Endodermal cell (in vitro differentiated cells): ENCODE measurements around the gene PAQR8. TPM values are rescaled to one million over a fixed set of nuclear protein-coding genes. Genes with fewer than 3 reads are reported as not detected.

Source experiments
- DNase-seq: peaks from one replicate; pipeline ENCODE4 v3.0.0-alpha.2; 2017
- H3K27ac ChIP-seq: 2 replicates; pipeline ENCODE4 v1.5.1; 2013; ENCODE audit warnings: mild to moderate bottlenecking, low read depth, low read length, moderate library complexity
- H3K27me3 ChIP-seq: 2 replicates; pipeline ENCODE4 v1.6.1; 2013; ENCODE audit warnings: mild to moderate bottlenecking, low read length, moderate library complexity; ENCODE audit not compliant: insufficient read depth, control insufficient read depth, poor library complexity, severe bottlenecking
- H3K36me3 ChIP-seq: 2 replicates; pipeline ENCODE4 v1.7.0; 2013; ENCODE audit warnings: mild to moderate bottlenecking, low read length, moderate library complexity; ENCODE audit not compliant: control insufficient read depth, insufficient read depth
- H3K4me1 ChIP-seq: one replicate; pipeline ENCODE4 v1.7.0; 2013; ENCODE audit warnings: low read length; ENCODE audit not compliant: control insufficient read depth, insufficient read depth
- H3K4me3 ChIP-seq: 2 replicates; pipeline ENCODE4 v1.5.1; 2013; ENCODE audit warnings: mild to moderate bottlenecking, low read length, moderate library complexity
- H3K9ac ChIP-seq: 2 replicates; pipeline ENCODE4 v1.6.1; 2013; ENCODE audit warnings: mild to moderate bottlenecking, low read length, moderate library complexity; ENCODE audit not compliant: poor library complexity, severe bottlenecking; ENCODE audit errors: extremely low read depth
- H3K9me3 ChIP-seq: 2 replicates; pipeline ENCODE4 v1.6.1; 2013; ENCODE audit warnings: mild to moderate bottlenecking, low read length, moderate library complexity; ENCODE audit not compliant: control insufficient read depth
- H3K27ac Mint-ChIP-seq: 2 replicates; pipeline ENCODE4 v1.8.0; 2020; ENCODE audit warnings: mixed read lengths
- H3K27me3 Mint-ChIP-seq: 2 replicates; pipeline ENCODE4 v1.8.0; 2021; ENCODE audit warnings: mild to moderate bottlenecking, mixed read lengths; ENCODE audit not compliant: insufficient read depth
- H3K36me3 Mint-ChIP-seq: 2 replicates; pipeline ENCODE4 v1.8.0; 2020; ENCODE audit warnings: low read depth, mixed read lengths
- H3K4me1 Mint-ChIP-seq: 2 replicates; pipeline ENCODE4 v1.8.0; 2020; ENCODE audit warnings: mixed read lengths
- H3K4me3 Mint-ChIP-seq: 2 replicates; pipeline ENCODE4 v1.8.0; 2020; ENCODE audit warnings: mild to moderate bottlenecking, moderate library complexity, mixed read lengths
- H3K9me3 Mint-ChIP-seq: 2 replicates; pipeline ENCODE4 v1.8.0; 2020; ENCODE audit warnings: mild to moderate bottlenecking, mixed read lengths
- WGBS, 2 experiments: methylation state at CpG; one replicate each; pipeline versions ENCODE4 v1.1.5 to v1.1.7; 2013; ENCODE audit warnings: missing lambda C conversion rate in 2 of 2, mixed read lengths in 1 of 2; ENCODE audit not compliant: insufficient coverage in 1 of 2, insufficient read length in 1 of 2; 5-methylcytosine and 5-hydroxymethylcytosine counted together
- total RNA-seq, 2 donors: library from RNA; stranded (reverse); fragmentation: NEBNext Ultra II Directional in 1 of 2; extraction: Animal tissue kit (Norgen Biotek cat#: 25700) in 1 of 2; gene quantifications; 2 replicates in 1 of 2; 3 replicates in 1 of 2; pipeline ENCODE4 v1.2.1, GENCODE V29; 2021
- TF ChIP-seq, protein P1 (sequence below): fragments of 200-600 bp; sonication (generic); conservative IDR thresholded peaks from 2 replicates; pipeline ENCODE4 v1.5.0; 2021; ENCODE audit warnings: antibody characterized with exemption, mild to moderate bottlenecking

Gene PAQR8
- total RNA-seq, 2 donors from 2014 or later, result 5.9 to 6.7 TPM

DNA sequence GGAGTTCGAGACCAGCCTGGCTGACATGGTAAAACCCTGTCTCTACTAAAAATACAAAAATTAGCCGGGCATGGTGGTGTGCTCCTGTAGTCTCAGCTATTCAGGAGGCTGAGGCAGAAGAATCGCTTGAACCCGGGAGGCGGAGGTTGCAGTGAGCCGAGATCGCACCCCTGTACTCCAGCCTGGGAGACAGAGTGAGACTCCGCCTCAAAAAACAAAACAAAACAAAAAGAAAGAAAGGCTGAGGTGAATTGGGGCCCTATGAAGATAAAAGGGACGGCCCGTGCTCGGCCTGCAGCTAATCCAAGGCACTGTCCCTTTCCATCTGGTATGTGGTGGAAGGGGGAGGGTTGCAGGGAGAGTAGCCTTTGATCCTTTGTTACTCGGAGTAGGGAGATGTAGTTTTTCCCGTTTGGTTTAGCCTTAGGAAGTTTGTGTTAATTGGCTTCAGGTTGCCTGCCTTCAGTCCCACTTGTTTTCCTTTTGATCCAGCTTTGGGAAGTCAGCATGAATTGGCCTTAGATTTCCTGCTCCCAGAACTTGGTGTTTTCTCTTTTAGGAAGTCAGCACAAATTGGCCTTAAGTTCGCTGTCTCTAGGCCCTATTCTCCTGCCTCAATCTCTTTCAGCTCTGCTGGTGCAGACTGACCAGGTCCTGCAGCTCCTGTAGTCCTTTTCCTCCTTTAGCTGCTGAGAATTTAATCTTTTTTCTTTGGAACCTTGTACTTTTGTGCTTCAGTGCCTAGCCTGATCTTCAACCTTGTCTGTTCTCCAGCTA lies 36.1 kb upstream of the PAQR8 start:
- Mint-ChIP-seq H3K27ac (peak overlapping the region; percentile 93), H3K36me3 (no peaks in the 10 kb centered on the region), H3K4me3 (peak overlapping the region; percentile 28), H3K9me3 (peaks cover 6% of the 10 kb centered on the region), H3K4me1 (peaks cover 32% of the 10 kb centered on the region), H3K27me3 (no peaks in the 10 kb centered on the region)
- Histone ChIP-seq H3K36me3 (no peaks in the 10 kb centered on the region), H3K4me3 (no peak overlapping the region), H3K27ac (peak overlapping the region; percentile 15), H3K9ac (no peak overlapping the region), H3K4me1 (no peaks in the 10 kb centered on the region), H3K27me3 (no peaks in the 10 kb centered on the region), H3K9me3 (peaks cover 8% of the 10 kb centered on the region)
- WGBS, 2 experiments, result 41 to 59% methylated on average over 3 to 14 of the region's 14 CpGs
- TF ChIP-seq, protein P1, sequence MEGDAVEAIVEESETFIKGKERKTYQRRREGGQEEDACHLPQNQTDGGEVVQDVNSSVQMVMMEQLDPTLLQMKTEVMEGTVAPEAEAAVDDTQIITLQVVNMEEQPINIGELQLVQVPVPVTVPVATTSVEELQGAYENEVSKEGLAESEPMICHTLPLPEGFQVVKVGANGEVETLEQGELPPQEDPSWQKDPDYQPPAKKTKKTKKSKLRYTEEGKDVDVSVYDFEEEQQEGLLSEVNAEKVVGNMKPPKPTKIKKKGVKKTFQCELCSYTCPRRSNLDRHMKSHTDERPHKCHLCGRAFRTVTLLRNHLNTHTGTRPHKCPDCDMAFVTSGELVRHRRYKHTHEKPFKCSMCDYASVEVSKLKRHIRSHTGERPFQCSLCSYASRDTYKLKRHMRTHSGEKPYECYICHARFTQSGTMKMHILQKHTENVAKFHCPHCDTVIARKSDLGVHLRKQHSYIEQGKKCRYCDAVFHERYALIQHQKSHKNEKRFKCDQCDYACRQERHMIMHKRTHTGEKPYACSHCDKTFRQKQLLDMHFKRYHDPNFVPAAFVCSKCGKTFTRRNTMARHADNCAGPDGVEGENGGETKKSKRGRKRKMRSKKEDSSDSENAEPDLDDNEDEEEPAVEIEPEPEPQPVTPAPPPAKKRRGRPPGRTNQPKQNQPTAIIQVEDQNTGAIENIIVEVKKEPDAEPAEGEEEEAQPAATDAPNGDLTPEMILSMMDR, result no peak
- DNase-seq, result peak; percentile 87

DNA sequence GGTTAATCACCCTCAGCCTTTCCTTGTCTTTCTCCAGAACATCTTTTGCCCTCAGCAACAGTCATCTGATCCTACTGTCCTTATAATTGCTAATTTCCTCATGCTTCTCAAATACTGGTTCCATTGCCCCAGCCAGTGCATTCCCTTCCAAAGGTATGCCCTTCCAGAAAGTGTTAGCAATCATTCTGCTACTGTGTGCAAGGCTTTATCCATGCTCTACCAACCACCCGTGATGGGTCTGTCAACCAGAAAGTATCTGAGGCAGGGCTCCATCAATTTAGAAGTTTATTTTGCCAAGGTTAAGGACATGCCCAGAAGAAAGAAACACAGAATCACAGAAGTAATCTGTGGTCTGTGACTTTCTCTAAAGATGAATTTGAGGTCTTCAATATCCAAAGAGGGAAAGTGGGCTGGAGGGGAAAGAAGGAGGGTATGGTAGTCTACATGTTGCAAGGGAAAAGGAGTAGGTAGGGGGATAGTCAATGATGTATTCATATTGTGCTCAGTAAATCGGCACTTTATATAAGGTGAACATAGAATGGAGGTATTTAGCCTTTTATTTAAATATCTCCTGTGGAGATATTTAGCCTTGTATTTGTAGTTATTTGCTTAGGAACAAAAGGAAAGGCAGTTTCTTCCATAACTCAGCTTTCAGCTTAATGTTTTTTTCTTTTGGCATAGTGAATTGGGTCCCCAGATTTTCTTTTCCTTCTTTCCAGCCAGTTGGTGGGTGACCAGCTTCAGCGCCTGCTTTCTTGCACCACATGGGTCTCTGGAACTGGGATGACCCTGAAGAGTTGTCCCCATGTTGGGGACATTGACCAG lies 35.2 kb upstream of the PAQR8 start:
- peak overlapping the region; percentile 93 for H3K27ac Mint-ChIP-seq

DNA sequence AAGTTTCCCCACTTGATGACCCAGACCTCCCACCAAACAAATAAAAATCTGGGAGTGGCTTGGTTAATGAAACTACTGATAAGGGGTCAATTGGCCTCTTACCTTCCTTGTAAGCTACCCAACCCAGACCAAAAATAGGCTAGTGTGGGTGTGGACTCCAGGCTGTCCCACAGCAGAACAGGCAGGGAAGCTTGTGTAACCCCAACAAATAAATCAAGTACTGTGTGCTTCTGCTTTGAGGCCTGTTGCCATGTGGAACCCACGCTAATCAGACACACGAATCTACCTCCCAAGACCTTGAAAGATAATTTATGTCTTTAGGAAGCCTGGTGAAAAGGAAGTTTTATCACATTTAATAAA lies 33.7 kb upstream of the PAQR8 start:
- Histone ChIP-seq H3K27ac (no peak overlapping the region), H3K4me3 (no peak overlapping the region), H3K9ac (no peak overlapping the region), H3K4me1 (peaks cover 7% of the 10 kb centered on the region), H3K36me3 (no peaks in the 10 kb centered on the region), H3K9me3 (peaks cover 8% of the 10 kb centered on the region), H3K27me3 (no peaks in the 10 kb centered on the region)
- TF ChIP-seq, protein P1, result no peak
- no peak overlapping the region for H3K4me3 Mint-ChIP-seq
- H3K27ac Mint-ChIP-seq, result no peak overlapping the region
- DNase-seq, result no peak
- H3K36me3 Mint-ChIP-seq, result no peaks in the 10 kb centered on the region
- WGBS, 2 experiments, result 96% methylated on average over 2 of the region's 2 CpGs; no CpG with 5 or more reads in 1 of the 2 experiments
- no peaks in the 10 kb centered on the region for H3K27me3 Mint-ChIP-seq
- peaks cover 40% of the 10 kb centered on the region for H3K4me1 Mint-ChIP-seq
- H3K9me3 Mint-ChIP-seq, result peaks cover 6% of the 10 kb centered on the region

More for the DNA sequence above, 35.2 kb upstream of the PAQR8 start:
- Histone ChIP-seq H3K4me3 (no peak overlapping the region), H3K9ac (no peak overlapping the region), H3K9me3 (peaks cover 8% of the 10 kb centered on the region), H3K4me1 (peaks cover 3% of the 10 kb centered on the region), H3K27ac (no peak overlapping the region), H3K27me3 (no peaks in the 10 kb centered on the region), H3K36me3 (no peaks in the 10 kb centered on the region)
- Mint-ChIP-seq H3K36me3 (no peaks in the 10 kb centered on the region), H3K4me3 (peak overlapping the region; percentile 28), H3K4me1 (peaks cover 35% of the 10 kb centered on the region), H3K27me3 (no peaks in the 10 kb centered on the region), H3K9me3 (peaks cover 6% of the 10 kb centered on the region)
- no peak for DNase-seq
- WGBS, 2 experiments, result 91 to 96% methylated on average over 1 to 3 of the region's 3 CpGs
- TF ChIP-seq, protein P1, result no peak
